HEK293 (cell line): ENCODE measurements around the gene SMIM41.

ENCODE experiments used
- CTCF ChIA-PET: fragments of 350-600 bp; formaldehyde crosslinking; extraction: SDS; loops from one replicate; lab custom pipeline; 2021; ENCODE audit warnings: antibody characterized with exemption; lab: Yijun Ruan, JAX
- POLR2A ChIA-PET: fragments of 300-600 bp; formaldehyde crosslinking; extraction: SDS; loops from one replicate; lab custom pipeline; 2020; ENCODE audit warnings: antibody characterized with exemption, inconsistent platforms; lab: Yijun Ruan, JAX
- H3K27ac ChIP-seq: fragments of 200-500 bp; sonication (Bioruptor generic); 2 replicates; pipeline ENCODE4 v1.5.1; 2014; ENCODE audit warnings: low read depth, low read length, control low read depth, inconsistent platforms; ENCODE audit errors: extremely low read depth
- H3K36me3 ChIP-seq, 2 experiments: fragments of 200-500 bp in 1 of 2; sonication (Bioruptor generic) in 1 of 2; 1 replicate in 1 of 2; 2 replicates in 1 of 2; pipeline ENCODE4 v1.5.1; 2014 to 2017; ENCODE audit warnings: inconsistent platforms in 2 of 2, low read length in 2 of 2; ENCODE audit not compliant: control insufficient read depth in 2 of 2, insufficient read depth in 1 of 2
- H3K4me1 ChIP-seq: fragments of 200-500 bp; sonication (Bioruptor generic); 2 replicates; pipeline ENCODE4 v1.5.1; 2014; ENCODE audit warnings: mild to moderate bottlenecking, low read length, inconsistent platforms; ENCODE audit not compliant: control insufficient read depth, insufficient read depth
- H3K4me3 ChIP-seq: 2 replicates; pipeline ENCODE4 v1.5.1; 2011; ENCODE audit warnings: low read depth, mild to moderate bottlenecking, control low read depth, low read length, moderate library complexity
- H3K9me3 ChIP-seq: fragments of 200-500 bp; sonication (Bioruptor generic); 2 replicates; pipeline ENCODE4 v1.5.1; 2014; ENCODE audit warnings: low read depth, low read length, inconsistent platforms; ENCODE audit not compliant: control insufficient read depth, insufficient read depth
- EGR2 ChIP-seq: fragments of 450-650 bp; formaldehyde crosslinking; IDR thresholded peaks from 2 replicates; pipeline ENCODE4 v1.5.1; 2016; ENCODE audit warnings: low read depth, missing biosample characterization, missing genetic modification characterization
- MYNN ChIP-seq: fragments of 450-650 bp; formaldehyde crosslinking; IDR thresholded peaks from 2 replicates; pipeline ENCODE4 v1.5.1; 2016; ENCODE audit warnings: missing biosample characterization, missing genetic modification characterization, borderline replicate concordance
- WT1 ChIP-seq: fragments of 450-650 bp; formaldehyde crosslinking; IDR thresholded peaks from 2 replicates; pipeline ENCODE4 v1.5.1; 2016; ENCODE audit warnings: missing biosample characterization, missing genetic modification characterization
- ZFHX2 ChIP-seq: fragments of 450-650 bp; formaldehyde crosslinking; conservative IDR thresholded peaks from 2 replicates; pipeline ENCODE4 v1.5.1; 2016; ENCODE audit warnings: missing biosample characterization, missing genetic modification characterization
- ZFP69B ChIP-seq: fragments of 450-650 bp; formaldehyde crosslinking; IDR thresholded peaks from 2 replicates; pipeline ENCODE4 v1.5.1; 2016; ENCODE audit warnings: missing biosample characterization, missing genetic modification characterization
- ZNF112 ChIP-seq: fragments of 450-650 bp; formaldehyde crosslinking; IDR thresholded peaks from 2 replicates; pipeline ENCODE4 v1.5.0; 2017; ENCODE audit warnings: missing biosample characterization, missing genetic modification characterization
- ZNF146 ChIP-seq: fragments of 450-650 bp; formaldehyde crosslinking; IDR thresholded peaks from 2 replicates; pipeline ENCODE4 v1.5.1; 2016; ENCODE audit warnings: missing biosample characterization, missing genetic modification characterization
- ZNF23 ChIP-seq: fragments of 450-650 bp; formaldehyde crosslinking; IDR thresholded peaks from 2 replicates; pipeline ENCODE4 v1.5.1; 2016; ENCODE audit warnings: missing biosample characterization, missing genetic modification characterization, borderline replicate concordance
- ZNF394 ChIP-seq: fragments of 450-650 bp; formaldehyde crosslinking; IDR thresholded peaks from 2 replicates; pipeline ENCODE4 v1.5.1; 2016; ENCODE audit warnings: missing biosample characterization, missing genetic modification characterization, mild to moderate bottlenecking, moderate library complexity, borderline replicate concordance
- ZNF433 ChIP-seq: fragments of 450-650 bp; formaldehyde crosslinking; IDR thresholded peaks from 2 replicates; pipeline ENCODE4 v1.5.1; 2016; ENCODE audit warnings: missing biosample characterization, missing genetic modification characterization, low read depth
- ZNF571 ChIP-seq: fragments of 450-650 bp; formaldehyde crosslinking; IDR thresholded peaks from 2 replicates; pipeline ENCODE4 v1.5.0; 2017; ENCODE audit warnings: missing biosample characterization, missing genetic modification characterization
- ZNF621 ChIP-seq: fragments of 450-650 bp; formaldehyde crosslinking; IDR thresholded peaks from 2 replicates; pipeline ENCODE4 v1.5.1; 2017; ENCODE audit warnings: missing biosample characterization, missing genetic modification characterization
- TF ChIP-seq, protein P1 (sequence below): fragments of 450-650 bp; formaldehyde crosslinking; IDR thresholded peaks from 2 replicates; pipeline ENCODE4 v1.5.1; 2016; ENCODE audit warnings: missing biosample characterization, missing genetic modification characterization
- TF ChIP-seq, protein P2 (sequence below): IDR thresholded peaks from 2 replicates; pipeline ENCODE4 v1.6.1; 2011; ENCODE audit warnings: mild to moderate bottlenecking, low read depth, low read length, borderline replicate concordance

Gene SMIM41

DNA sequence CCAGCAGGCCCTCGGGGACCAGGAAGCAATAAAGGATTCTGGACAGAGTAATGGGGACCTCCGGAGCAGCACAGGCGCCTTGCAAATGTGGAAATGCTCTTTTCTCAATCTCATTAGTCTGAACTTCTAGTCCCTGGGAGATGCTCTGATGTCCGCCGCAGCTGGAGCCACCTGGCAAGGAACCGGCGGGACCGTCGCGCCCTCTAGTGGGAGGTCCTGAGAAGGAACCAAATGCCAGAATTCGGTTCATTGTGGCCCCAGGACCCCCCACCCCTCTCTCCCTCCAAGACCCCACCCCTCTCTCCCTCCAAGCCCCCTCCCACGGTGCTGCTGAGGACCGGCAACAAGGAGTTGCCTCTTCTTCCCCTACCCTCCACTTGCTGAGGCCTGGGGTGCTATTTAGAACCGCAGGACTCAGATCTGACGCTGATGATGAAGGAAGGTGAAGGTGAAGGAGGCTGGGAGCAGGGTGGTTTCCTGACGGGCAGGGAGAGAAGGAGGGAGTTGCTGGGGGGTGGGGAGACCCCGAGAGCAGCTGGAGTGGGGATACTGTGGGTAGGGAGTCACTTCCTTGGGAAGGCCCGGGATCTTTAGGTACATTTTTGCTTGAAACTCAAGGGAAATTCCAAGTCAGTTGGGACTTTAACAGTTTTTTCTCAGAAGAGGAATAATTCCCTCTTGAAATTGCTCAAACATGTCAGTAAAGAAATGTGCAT lies 42.5 kb downstream of the SMIM41 start (continued):
- no peak for TF ChIP-seq ZNF621 (tag by site-specific recombination)
- TF ChIP-seq ZNF146 (tag by site-specific recombination) = no peak
- TF ChIP-seq, protein P1, sequence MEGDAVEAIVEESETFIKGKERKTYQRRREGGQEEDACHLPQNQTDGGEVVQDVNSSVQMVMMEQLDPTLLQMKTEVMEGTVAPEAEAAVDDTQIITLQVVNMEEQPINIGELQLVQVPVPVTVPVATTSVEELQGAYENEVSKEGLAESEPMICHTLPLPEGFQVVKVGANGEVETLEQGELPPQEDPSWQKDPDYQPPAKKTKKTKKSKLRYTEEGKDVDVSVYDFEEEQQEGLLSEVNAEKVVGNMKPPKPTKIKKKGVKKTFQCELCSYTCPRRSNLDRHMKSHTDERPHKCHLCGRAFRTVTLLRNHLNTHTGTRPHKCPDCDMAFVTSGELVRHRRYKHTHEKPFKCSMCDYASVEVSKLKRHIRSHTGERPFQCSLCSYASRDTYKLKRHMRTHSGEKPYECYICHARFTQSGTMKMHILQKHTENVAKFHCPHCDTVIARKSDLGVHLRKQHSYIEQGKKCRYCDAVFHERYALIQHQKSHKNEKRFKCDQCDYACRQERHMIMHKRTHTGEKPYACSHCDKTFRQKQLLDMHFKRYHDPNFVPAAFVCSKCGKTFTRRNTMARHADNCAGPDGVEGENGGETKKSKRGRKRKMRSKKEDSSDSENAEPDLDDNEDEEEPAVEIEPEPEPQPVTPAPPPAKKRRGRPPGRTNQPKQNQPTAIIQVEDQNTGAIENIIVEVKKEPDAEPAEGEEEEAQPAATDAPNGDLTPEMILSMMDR (tag by site-specific recombination) = peak; percentile 33; the same call in 1 of the 2 replicates
- no peak for TF ChIP-seq ZNF23 (tag by site-specific recombination)

DNA sequence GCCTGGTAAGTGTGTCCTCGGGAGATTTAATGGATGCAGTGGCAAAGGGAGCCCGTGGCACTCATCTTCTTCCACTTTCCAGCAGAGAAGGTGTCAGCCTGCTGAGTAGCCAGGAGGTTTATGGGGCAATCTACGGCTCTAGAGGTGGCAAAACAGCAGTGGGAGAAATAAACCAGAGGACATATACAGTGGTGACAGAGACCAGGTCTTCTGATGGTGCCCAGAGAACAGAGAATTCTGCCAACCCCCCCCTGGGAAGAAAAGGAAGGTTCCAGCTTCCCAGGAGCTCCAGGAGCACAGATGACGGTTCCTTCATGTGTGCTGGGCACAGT lies 43.0 kb downstream of the SMIM41 start:
- no peak overlapping the region for H3K4me3 ChIP-seq
- no peak for TF ChIP-seq ZNF394 (tag by site-specific recombination)
- H3K27ac ChIP-seq = no peak overlapping the region
- POLR2A ChIA-PET = interaction anchor here (1.0 kb wide), 1 partner anchor 79 kb away, joined by 3 read pairs; no protein-coding TSS in a partner anchor
- H3K36me3 ChIP-seq = no peaks in the 10 kb centered on the region
- CTCF ChIA-PET = interaction anchor here (0.7 to 5.8 kb wide), 16 partner anchors 13 to 748 kb away, joined by 3 to 91 read pairs (median 4); partner anchors contain the start of gene ATG101
- peaks cover 6% of the 10 kb centered on the region; the same call in 1 of the 2 replicates for H3K4me1 ChIP-seq
- H3K9me3 ChIP-seq = no peaks in the 10 kb centered on the region

DNA sequence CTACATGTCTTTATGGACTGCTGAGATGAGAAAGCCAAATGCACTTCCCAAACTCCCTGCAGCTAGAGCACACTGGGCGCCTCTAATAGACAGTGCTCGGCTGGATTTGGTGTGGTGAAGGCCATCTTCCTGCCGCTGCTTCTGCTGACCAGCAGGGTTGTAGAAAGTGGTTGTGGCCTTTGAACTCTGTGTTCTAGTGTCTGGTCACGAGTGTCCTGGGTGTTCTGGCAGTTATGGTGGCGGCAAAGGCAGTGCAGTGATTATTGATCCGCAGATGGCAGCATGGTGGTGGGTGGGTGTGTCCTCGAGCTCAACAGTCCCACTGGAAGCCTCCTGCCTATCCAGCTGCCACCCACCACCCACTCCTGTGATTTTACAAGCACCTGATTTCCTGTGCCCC lies 43.4 kb downstream of the SMIM41 start:
- Histone ChIP-seq H3K36me3 (no peaks in the 10 kb centered on the region), H3K4me1 (peaks cover 6% of the 10 kb centered on the region; the same call in 1 of the 2 replicates), H3K9me3 (no peaks in the 10 kb centered on the region), H3K27ac (no peak overlapping the region), H3K4me3 (no peak overlapping the region)
- TF ChIP-seq WT1 (tag by site-specific recombination) = no peak
- 0 out of 2 replicates have a peak, but pooled peaks have one; percentile 11 for TF ChIP-seq EGR2
- TF ChIP-seq ZFHX2 (tag by site-specific recombination) = peak; percentile 42
- no peak for TF ChIP-seq ZNF23 (tag by site-specific recombination)
- no peak for TF ChIP-seq ZNF571 (tag by site-specific recombination)
- TF ChIP-seq, protein P2, sequence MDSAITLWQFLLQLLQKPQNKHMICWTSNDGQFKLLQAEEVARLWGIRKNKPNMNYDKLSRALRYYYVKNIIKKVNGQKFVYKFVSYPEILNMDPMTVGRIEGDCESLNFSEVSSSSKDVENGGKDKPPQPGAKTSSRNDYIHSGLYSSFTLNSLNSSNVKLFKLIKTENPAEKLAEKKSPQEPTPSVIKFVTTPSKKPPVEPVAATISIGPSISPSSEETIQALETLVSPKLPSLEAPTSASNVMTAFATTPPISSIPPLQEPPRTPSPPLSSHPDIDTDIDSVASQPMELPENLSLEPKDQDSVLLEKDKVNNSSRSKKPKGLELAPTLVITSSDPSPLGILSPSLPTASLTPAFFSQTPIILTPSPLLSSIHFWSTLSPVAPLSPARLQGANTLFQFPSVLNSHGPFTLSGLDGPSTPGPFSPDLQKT = no peak
- TF ChIP-seq ZNF433 (tag by site-specific recombination) = no peak
- ChIA-PET CTCF (interaction anchor here (0.6 to 5.8 kb wide), 12 partner anchors 12 to 161 kb away, joined by 3 to 91 read pairs (median 4); no protein-coding TSS in a partner anchor), POLR2A (interaction anchor here (1.0 kb wide), 1 partner anchor 79 kb away, joined by 3 read pairs; no protein-coding TSS in a partner anchor)

DNA sequence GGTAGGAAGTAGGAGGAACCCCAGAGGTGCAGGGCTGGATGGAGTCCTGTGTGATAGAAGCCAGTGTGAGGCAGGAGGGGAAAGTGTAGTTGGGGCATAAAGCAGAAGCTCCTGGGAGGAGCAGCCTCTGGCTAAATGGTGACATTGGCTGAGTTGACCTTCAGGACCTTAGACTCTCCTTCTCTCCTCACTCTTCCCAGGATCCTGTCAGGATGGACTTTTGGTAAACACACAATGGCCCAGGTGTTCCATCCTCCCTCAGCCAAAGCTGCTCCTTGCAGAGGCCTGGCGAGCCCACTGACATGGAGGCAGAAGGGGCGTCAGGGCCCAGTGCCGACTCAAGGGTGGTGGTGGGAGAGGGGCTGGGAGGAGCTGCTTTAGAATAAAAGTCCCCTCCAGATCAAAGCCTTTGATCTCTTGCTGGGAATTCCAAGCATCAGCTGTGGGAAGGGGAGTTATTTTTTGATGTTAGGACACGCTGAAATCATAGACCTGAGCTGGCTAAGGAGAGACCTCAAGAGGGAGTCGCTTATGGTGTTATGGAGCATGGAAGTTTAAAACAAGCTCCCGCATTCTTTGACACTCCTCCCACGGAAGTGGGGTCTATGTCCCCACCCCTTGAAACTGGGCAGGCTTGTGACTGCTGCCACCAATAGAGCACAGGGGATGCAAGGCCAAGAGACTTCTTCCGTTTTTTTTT lies 44.1 kb downstream of the SMIM41 start:
- peaks cover 6% of the 10 kb centered on the region; the same call in 1 of the 2 replicates for H3K4me1 ChIP-seq
- no peak for TF ChIP-seq ZFP69B (tag by site-specific recombination)
- 0 out of 2 replicates have a peak, but pooled peaks have one; percentile 27 for TF ChIP-seq MYNN
- no peak for TF ChIP-seq ZNF112 (tag by site-specific recombination)
- no peaks in the 10 kb centered on the region for H3K9me3 ChIP-seq
- no peak overlapping the region for H3K4me3 ChIP-seq
- H3K36me3 ChIP-seq = no peaks in the 10 kb centered on the region
- H3K27ac ChIP-seq = no peak overlapping the region
- ChIA-PET POLR2A (interaction anchor here (1.0 kb wide), 1 partner anchor 80 kb away, joined by 3 read pairs; no protein-coding TSS in a partner anchor), CTCF (interaction anchor here (0.6 to 5.8 kb wide), 19 partner anchors 9 to 1071 kb away, joined by 3 to 91 read pairs (median 4); no protein-coding TSS in a partner anchor)
